ENCODE data around the gene NUCKS1.

DNA sequence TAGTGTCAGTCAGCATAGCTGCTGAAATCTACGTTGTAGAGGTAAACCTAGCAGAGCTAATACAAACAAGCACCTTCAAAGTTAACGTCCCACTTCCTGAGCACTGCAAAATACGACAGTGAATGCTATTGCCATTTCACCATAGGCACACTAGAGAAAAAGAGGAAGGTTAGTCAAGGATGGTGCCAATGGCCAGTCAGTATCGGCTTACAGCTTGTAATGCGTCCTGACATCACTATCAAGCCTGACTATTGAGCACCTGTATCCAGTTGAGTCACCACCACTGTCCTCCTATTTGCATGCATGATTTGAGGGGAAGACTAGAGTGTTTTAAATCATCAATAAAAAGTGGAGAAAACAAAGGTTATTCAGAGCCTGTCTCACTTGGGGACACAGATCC lies 34.4 kb downstream of the NUCKS1 start:
- TF ChIP-seq, protein P1, sequence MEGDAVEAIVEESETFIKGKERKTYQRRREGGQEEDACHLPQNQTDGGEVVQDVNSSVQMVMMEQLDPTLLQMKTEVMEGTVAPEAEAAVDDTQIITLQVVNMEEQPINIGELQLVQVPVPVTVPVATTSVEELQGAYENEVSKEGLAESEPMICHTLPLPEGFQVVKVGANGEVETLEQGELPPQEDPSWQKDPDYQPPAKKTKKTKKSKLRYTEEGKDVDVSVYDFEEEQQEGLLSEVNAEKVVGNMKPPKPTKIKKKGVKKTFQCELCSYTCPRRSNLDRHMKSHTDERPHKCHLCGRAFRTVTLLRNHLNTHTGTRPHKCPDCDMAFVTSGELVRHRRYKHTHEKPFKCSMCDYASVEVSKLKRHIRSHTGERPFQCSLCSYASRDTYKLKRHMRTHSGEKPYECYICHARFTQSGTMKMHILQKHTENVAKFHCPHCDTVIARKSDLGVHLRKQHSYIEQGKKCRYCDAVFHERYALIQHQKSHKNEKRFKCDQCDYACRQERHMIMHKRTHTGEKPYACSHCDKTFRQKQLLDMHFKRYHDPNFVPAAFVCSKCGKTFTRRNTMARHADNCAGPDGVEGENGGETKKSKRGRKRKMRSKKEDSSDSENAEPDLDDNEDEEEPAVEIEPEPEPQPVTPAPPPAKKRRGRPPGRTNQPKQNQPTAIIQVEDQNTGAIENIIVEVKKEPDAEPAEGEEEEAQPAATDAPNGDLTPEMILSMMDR (conservative IDR thresholded peaks at IDR 0.05; ENCODE audit: low read length), result no peak
- no peak for TF ChIP-seq EZH2phosphoT487 (IDR thresholded peaks at IDR 0.05; ENCODE audit: borderline replicate concordance, low read depth, low read length)
